Measurements from ENCODE around the gene ROR2. TPM values are rescaled to one million over a fixed set of nuclear protein-coding genes. Genes with fewer than 3 reads are reported as not detected.

The ROR2 gene
- total and polyA plus RNA-seq, 2 donors (not counting 3 experiments of a cell fraction or from before 2014, with no cell fraction given), result not detected

- H2AFZ ChIP-seq (ENCODE audit: low read depth, low read length), result no peak overlapping the region
- ChIA-PET POLR2A (no interaction called here), CTCF (no interaction called here)
- no peak overlapping the region for H3K27ac ChIP-seq (ENCODE audit: insufficient read depth, low read depth, low read length)
- dilution Hi-C loops (cut with MboI; ENCODE audit: extremely low pct_ligation_motif_present, low sequenced_read_pairs) (no loop called here), intact Hi-C loops (cut with micrococcal nuclease) (no loop called here)
- H3K4me1 ChIP-seq (ENCODE audit: control insufficient read depth, extremely low read depth, insufficient read depth, low read length), result no peaks in the 10 kb centered on the region
- no TSS peak for BruUV-seq (replicated peaks)
- H3K27me3 ChIP-seq (ENCODE audit: control insufficient read depth in 2 of 2, insufficient read depth in 2 of 2, low read length in 2 of 2), result no peaks in the 10 kb centered on the region
- no peaks in the 10 kb centered on the region for H3K79me2 ChIP-seq (ENCODE audit: control insufficient read depth, insufficient read depth, low read length)
- no peak overlapping the region for H3K9ac ChIP-seq (replicated peaks; ENCODE audit: extremely low read depth, insufficient read depth, low read length)
- no peaks in the 10 kb centered on the region for H3K9me3 ChIP-seq (replicated peaks; ENCODE audit: control insufficient read depth, insufficient read depth, low read length)
- H3K9me1 ChIP-seq (replicated peaks; ENCODE audit: control insufficient read depth, extremely low read depth, insufficient read depth, low read length), result no peaks in the 10 kb centered on the region
- FAIRE-seq, result no peak
- no peaks in the 10 kb centered on the region for H4K20me1 ChIP-seq (replicated peaks; ENCODE audit: control insufficient read depth, extremely low read depth, insufficient read depth, low read length)
- DNase-seq (ENCODE audit: low read depth, low spot score), result no peak
- TF ChIP-seq POLR2AphosphoS5 (IDR thresholded peaks at IDR 0.05; ENCODE audit: insufficient read depth, low read depth, low read length), result no peak
- TF ChIP-seq JUN (IDR thresholded peaks at IDR 0.05; ENCODE audit: borderline replicate concordance, insufficient read depth, insufficient read length, low read depth), result no peak
- no peak for TF ChIP-seq FOS (IDR thresholded peaks at IDR 0.05; ENCODE audit: borderline replicate concordance, insufficient read depth, low read length)
- no peak for TF ChIP-seq MYC (IDR thresholded peaks at IDR 0.05; ENCODE audit: low read depth, low read length)
- TF ChIP-seq GATA2 (IDR thresholded peaks at IDR 0.05; ENCODE audit: insufficient read depth, insufficient read length, low read depth, low read length), result no peak
- TF ChIP-seq POLR2A (IDR thresholded peaks at IDR 0.05; ENCODE audit: low read depth, low read length), result no peak
- TF ChIP-seq CTCF (IDR thresholded peaks at IDR 0.05; ENCODE audit: extremely low read depth in 1 of 2, insufficient read depth in 1 of 2, low read depth in 1 of 2, low read length in 2 of 2), result no peak
- TF ChIP-seq MAX (IDR thresholded peaks at IDR 0.05; ENCODE audit: insufficient read depth, insufficient read length), result no peak
- no peak for TF ChIP-seq EZH2 (IDR thresholded peaks at IDR 0.05; ENCODE audit: borderline replicate concordance, low read depth, low read length, severe bottlenecking)
- H3K4me2 ChIP-seq (ENCODE audit: insufficient read depth, low read length), result no peak overlapping the region
- no peak overlapping the region for H3K4me3 ChIP-seq (replicated peaks in 1 of 3; ENCODE audit: insufficient read depth in 1 of 3, low read depth in 1 of 3, low read length in 3 of 3)
- H3K36me3 ChIP-seq (ENCODE audit: control insufficient read depth in 2 of 2, extremely low read depth in 1 of 2, insufficient read depth in 2 of 2, low read length in 2 of 2), result no peaks in the 10 kb centered on the region
Observed at GRCh38 chr9:91884696-91885687, 65.0 kb downstream of the ROR2 start.

Data from endothelial cell of umbilical vein (primary cell).